NCI-H187 (cell line): Measurements from ENCODE around the gene MAP4K4.
A peak's percentile ranks its signal among the peaks of the same experiment; 100 is the strongest.

Source experiments
- DNase-seq, 2 experiments: peaks; one replicate each; lab custom pipeline; 2025; lab: John Stamatoyannopoulos, UW

MAP4K4 gene

GRCh38 chr2:101697124-101698013 lies at the start of gene MAP4K4:
TSS of gene MAP4K4 (plus strand) at chr2:101697707. CDS start at chr2:101698081, 374 bp downstream.
- peak; percentile 29 to 32 for DNase-seq

GRCh38 chr2:101653469-101653868 lies 44.0 kb upstream of the MAP4K4 start:
- no peak for DNase-seq

- DNase-seq, result no peak
Observed at GRCh38 chr2:101655702-101656422, 41.6 kb upstream of the MAP4K4 start.

GRCh38 chr2:101657787-101658186 lies 39.7 kb upstream of the MAP4K4 start:
- no peak for DNase-seq

GRCh38 chr2:101658387-101658786 lies 39.1 kb upstream of the MAP4K4 start:
- no peak for DNase-seq

GRCh38 chr2:101665312-101665711 lies 32.2 kb upstream of the MAP4K4 start:
- DNase-seq, result no peak

GRCh38 chr2:101667823-101668222 lies 29.7 kb upstream of the MAP4K4 start:
- no peak for DNase-seq

GRCh38 chr2:101672047-101672446 lies 25.5 kb upstream of the MAP4K4 start:
- DNase-seq, result no peak

- DNase-seq, result no peak
Observed at GRCh38 chr2:101673920-101674319, 23.6 kb upstream of the MAP4K4 start.

GRCh38 chr2:101675512-101675911 lies 22.0 kb upstream of the MAP4K4 start:
- no peak for DNase-seq

GRCh38 chr2:101676674-101677073 lies 20.8 kb upstream of the MAP4K4 start:
- DNase-seq, result no peak

GRCh38 chr2:101677658-101678057 lies 19.8 kb upstream of the MAP4K4 start:
- no peak for DNase-seq

GRCh38 chr2:101678379-101678778 lies 19.1 kb upstream of the MAP4K4 start:
- no peak for DNase-seq

- DNase-seq, result no peak
Observed at GRCh38 chr2:101679037-101679726, 18.3 kb upstream of the MAP4K4 start.

- DNase-seq, result no peak
Observed at GRCh38 chr2:101679801-101680487, 17.6 kb upstream of the MAP4K4 start.

- DNase-seq, result no peak
Observed at GRCh38 chr2:101682311-101682710, 15.2 kb upstream of the MAP4K4 start.

GRCh38 chr2:101684313-101684712 lies 13.2 kb upstream of the MAP4K4 start:
- DNase-seq, result no peak

GRCh38 chr2:101688261-101688660 lies 9.2 kb upstream of the MAP4K4 start:
- no peak for DNase-seq

GRCh38 chr2:101689114-101689825 lies 8.2 kb upstream of the MAP4K4 start:
- DNase-seq, result no peak

- no peak for DNase-seq
Observed at GRCh38 chr2:101690547-101691152, 6.9 kb upstream of the MAP4K4 start.

GRCh38 chr2:101692041-101692440 lies 5.5 kb upstream of the MAP4K4 start:
- DNase-seq, result no peak
